ENCODE data around the gene CDK10. TPM values are rescaled to one million over a fixed set of nuclear protein-coding genes. Genes with fewer than 3 reads are reported as not detected.

Gene CDK10
- total RNA-seq, 4 donors from 2014 or later: 34.6 to 69.1 (median 40.9) TPM

DNA sequence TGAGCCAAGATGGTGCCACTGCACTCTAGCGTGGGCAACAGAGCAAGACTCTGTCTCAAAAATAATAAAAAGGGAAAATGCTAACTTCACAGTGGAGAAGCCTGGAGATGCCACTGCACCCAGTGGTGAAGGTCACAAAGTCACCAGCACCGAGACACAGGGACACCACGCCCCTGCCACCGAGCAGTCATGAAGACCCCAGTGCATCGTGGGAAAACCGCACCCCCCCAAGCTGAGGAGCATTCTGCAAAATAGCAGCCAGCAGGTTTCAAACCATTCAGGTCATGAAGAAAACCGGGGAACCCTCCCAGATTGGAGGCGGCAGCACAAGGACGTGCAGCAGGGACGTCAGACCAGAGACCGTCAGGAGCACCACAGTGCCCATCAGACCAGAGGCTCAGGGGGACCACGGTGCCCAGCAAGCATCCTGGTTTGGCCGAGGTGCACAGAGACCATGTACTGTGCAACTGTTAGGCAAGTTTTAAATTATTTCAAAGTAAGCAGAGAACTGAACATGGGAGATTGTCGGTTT, 42.7 kb upstream of the CDK10 start:
- no peak for DNase-seq (ENCODE audit: low spot score in 2 of 2)
- intact Hi-C loops (cut with DNase I; ENCODE audit: low total_unique reads): no loop called here
- 66 to 78% methylated on average over 14 of the region's 14 CpGs for WGBS, 2 donors
- no peak overlapping the region for H3K4me3 ChIP-seq (ENCODE audit: low read depth, poor library complexity, severe bottlenecking)
- TF ChIP-seq, protein P1, sequence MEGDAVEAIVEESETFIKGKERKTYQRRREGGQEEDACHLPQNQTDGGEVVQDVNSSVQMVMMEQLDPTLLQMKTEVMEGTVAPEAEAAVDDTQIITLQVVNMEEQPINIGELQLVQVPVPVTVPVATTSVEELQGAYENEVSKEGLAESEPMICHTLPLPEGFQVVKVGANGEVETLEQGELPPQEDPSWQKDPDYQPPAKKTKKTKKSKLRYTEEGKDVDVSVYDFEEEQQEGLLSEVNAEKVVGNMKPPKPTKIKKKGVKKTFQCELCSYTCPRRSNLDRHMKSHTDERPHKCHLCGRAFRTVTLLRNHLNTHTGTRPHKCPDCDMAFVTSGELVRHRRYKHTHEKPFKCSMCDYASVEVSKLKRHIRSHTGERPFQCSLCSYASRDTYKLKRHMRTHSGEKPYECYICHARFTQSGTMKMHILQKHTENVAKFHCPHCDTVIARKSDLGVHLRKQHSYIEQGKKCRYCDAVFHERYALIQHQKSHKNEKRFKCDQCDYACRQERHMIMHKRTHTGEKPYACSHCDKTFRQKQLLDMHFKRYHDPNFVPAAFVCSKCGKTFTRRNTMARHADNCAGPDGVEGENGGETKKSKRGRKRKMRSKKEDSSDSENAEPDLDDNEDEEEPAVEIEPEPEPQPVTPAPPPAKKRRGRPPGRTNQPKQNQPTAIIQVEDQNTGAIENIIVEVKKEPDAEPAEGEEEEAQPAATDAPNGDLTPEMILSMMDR (IDR thresholded peaks at IDR 0.05): no peak
- no peak for TF ChIP-seq POLR2A (IDR thresholded peaks at IDR 0.05)

DNA sequence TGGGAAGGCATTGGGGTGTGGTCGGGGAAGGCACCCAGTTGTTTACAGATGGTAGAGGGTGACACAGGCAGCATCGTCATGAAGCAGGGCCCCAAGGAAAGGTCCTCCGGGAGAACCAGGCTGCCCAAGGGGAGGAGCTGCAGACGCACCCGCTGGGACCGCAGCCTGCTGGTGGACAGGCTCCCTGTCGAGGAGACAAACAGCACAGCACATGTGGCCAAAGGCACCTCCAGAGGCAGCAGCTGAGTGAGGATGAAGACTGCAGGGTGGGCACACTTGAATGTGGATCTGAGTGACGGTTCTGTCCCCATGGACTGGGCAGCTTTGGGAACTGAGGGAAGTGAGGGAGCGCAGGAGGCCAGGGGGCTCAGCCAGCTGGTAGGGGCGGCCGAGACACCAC, 41.4 kb upstream of the CDK10 start:
- 65 to 80% methylated on average over 11 of the region's 11 CpGs for WGBS, 2 donors
- intact Hi-C loops (cut with DNase I; ENCODE audit: low total_unique reads): no loop called here

DNA sequence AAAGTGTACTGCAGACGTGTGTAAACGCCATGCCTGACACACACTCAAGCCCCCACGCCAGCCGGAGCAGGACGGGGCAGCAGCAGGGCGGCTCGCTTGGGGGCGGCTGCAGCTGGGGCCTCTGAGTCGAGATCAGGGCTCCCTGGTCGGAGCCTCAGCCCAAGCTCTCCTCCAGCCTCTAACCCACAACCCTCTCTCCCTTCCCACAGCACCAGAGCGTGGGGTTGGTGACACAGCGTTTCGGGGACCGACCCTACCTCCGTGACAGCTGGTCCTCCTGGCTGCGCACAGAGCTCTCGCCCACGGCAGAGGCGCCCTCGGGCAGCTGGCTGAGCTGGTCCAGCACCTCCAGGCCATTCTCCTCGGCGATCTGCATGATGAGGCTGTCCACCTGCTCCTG, 40.2 kb upstream of the CDK10 start:
- DNase-seq (ENCODE audit: low spot score in 2 of 2): no peak
- no peak overlapping the region for H3K4me3 ChIP-seq (ENCODE audit: low read depth, poor library complexity, severe bottlenecking)
- WGBS, 2 donors: 94 to 95% methylated on average over 21 to 22 of the region's 22 CpGs
- intact Hi-C loops (cut with DNase I; ENCODE audit: low total_unique reads): no loop called here
- TF ChIP-seq, protein P1 (IDR thresholded peaks at IDR 0.05): no peak
- no peak for TF ChIP-seq POLR2A (IDR thresholded peaks at IDR 0.05)

More for the DNA sequence above, 41.4 kb upstream of the CDK10 start:
- no peak for TF ChIP-seq POLR2A (IDR thresholded peaks at IDR 0.05)
- TF ChIP-seq, protein P1 (IDR thresholded peaks at IDR 0.05): no peak
- no peak for DNase-seq (ENCODE audit: low spot score in 2 of 2)
- no peak overlapping the region for H3K4me3 ChIP-seq (ENCODE audit: low read depth, poor library complexity, severe bottlenecking)

DNA sequence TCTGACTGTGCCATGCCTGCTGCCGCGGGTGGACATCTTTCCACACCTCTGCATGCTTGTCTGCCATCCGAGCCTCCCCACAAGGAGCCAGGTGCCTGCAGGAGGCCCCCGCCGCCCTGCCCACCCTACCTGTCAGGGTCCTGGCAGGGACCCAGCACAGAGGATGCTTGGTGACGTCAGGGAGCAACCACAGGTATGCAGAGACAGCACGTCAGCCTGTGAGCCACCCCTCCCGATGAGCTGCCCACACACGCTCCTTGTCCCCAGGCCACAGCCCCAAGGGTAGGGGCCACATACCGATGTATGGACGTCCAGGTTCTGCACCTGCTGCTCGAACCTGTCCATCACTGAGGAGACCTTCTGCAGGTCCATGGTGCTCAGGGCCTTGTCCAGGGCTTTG, 39.6 kb upstream of the CDK10 start:
- 56 to 83% methylated on average over 12 of the region's 12 CpGs for WGBS, 2 donors
- intact Hi-C loops (cut with DNase I; ENCODE audit: low total_unique reads): no loop called here

DNA sequence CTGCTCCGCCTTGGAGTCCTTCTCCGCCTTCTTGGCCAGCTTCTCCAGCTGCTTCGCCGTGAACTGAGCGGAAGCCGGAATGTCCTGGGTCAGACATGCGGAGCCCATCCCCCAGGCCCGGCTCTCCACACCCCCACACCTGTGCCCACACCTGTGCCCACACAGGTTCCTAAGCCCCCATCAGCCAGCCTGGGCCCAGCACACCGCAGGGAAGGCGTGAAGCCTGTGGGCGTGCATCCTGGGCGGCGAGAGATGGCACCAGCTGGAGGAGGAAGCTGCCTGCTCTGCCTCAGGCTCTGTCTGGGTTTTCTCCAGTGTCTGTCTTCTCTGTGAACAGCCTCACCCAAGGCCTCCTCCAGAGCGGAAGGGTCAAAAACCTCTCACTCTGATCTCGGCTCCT, 34.9 kb upstream of the CDK10 start:
- H3K4me3 ChIP-seq (ENCODE audit: low read depth, poor library complexity, severe bottlenecking): no peak overlapping the region
- TF ChIP-seq POLR2A (IDR thresholded peaks at IDR 0.05): no peak
- TF ChIP-seq, protein P1 (IDR thresholded peaks at IDR 0.05): no peak
- intact Hi-C loops (cut with DNase I; ENCODE audit: low total_unique reads): no loop called here
- WGBS, 2 donors: 84 to 87% methylated on average over 10 to 15 of the region's 15 CpGs
- DNase-seq (ENCODE audit: low spot score in 2 of 2): no peak

More for the DNA sequence above, 39.6 kb upstream of the CDK10 start:
- no peak for TF ChIP-seq POLR2A (IDR thresholded peaks at IDR 0.05)
- TF ChIP-seq, protein P1 (IDR thresholded peaks at IDR 0.05): no peak
- no peak for DNase-seq (ENCODE audit: low spot score in 2 of 2)
- H3K4me3 ChIP-seq (ENCODE audit: low read depth, poor library complexity, severe bottlenecking): no peak overlapping the region
